Measurements from ENCODE around the gene NSD2. TPM values are rescaled to one million over a fixed set of nuclear protein-coding genes. Genes with fewer than 3 reads are reported as not detected.

Gene NSD2
- total RNA-seq, 1 experiment from 2014 or later: 136 TPM

- Mint-ChIP-seq H3K27ac (peak overlapping the region in 1 of 3 experiments; percentile 64; a peak in 1 of 7 replicates), H3K4me1 (peaks cover 13 to 17% of the 10 kb centered on the region in 2 experiments), H3K9me3 (no peaks in the 10 kb centered on the region), H3K27me3 (ENCODE audit: low read depth) (peaks cover 20% of the 10 kb centered on the region), H3K4me3 (peak overlapping the region; percentile 81 to 87), H3K36me3 (ENCODE audit: insufficient read depth in 1 of 3, low read depth in 3 of 3) (peaks cover 10 to 23% (median 16%) of the 10 kb centered on the region in 3 experiments; a peak in 5 of 7 replicates)
- no peak overlapping the region for H4K5ac ChIP-seq (ENCODE audit: insufficient read length, low read depth, low read length)
- no peak overlapping the region for H3K18ac ChIP-seq (ENCODE audit: insufficient read length, low read depth, low read length)
- no peak overlapping the region for H2BK20ac ChIP-seq (ENCODE audit: low read depth, low read length, poor library complexity, severe bottlenecking)
- WGBS (ENCODE audit: extremely low coverage, insufficient read length, low lambda C conversion rate): no CpG with 5 or more reads among the region's 23 CpGs
- H3K56ac ChIP-seq (ENCODE audit: insufficient read length, low read depth, low read length): no peak overlapping the region
- H2BK15ac ChIP-seq (ENCODE audit: low read depth, low read length): no peak overlapping the region
- H3K9me3 ChIP-seq (ENCODE audit: control insufficient read depth, low read depth, low read length): no peaks in the 10 kb centered on the region
- H4K20me1 ChIP-seq (ENCODE audit: control insufficient read depth, insufficient read depth, insufficient read length): no peaks in the 10 kb centered on the region
- peak overlapping the region; percentile 7 for H3K4me2 ChIP-seq (ENCODE audit: insufficient read depth, insufficient read length, low read length)
- H2BK12ac ChIP-seq (ENCODE audit: insufficient read length, low read depth, low read length): no peak overlapping the region
- no peaks in the 10 kb centered on the region for H3K4me1 ChIP-seq (ENCODE audit: insufficient read depth, low read length)
- H3K27ac ChIP-seq (ENCODE audit: insufficient read length, low read depth, low read length): no peak overlapping the region
- H3K9ac ChIP-seq (ENCODE audit: extremely low read depth, insufficient read length, low read length): no peak overlapping the region
- peaks cover 22% of the 10 kb centered on the region; the same call in 1 of the 2 replicates for H3K79me2 ChIP-seq (ENCODE audit: insufficient read depth, low read length)
- peak; percentile 67 for DNase-seq
- H3T11ph ChIP-seq (ENCODE audit: low read length): no peak overlapping the region
- H3K14ac ChIP-seq (ENCODE audit: insufficient read depth, low read length): no peak overlapping the region
- H2BK5ac ChIP-seq (ENCODE audit: insufficient read length, low read length): no peak overlapping the region
- no peak overlapping the region for H2BK120ac ChIP-seq (ENCODE audit: low read depth, low read length, poor library complexity, severe bottlenecking)
- peaks cover 10% of the 10 kb centered on the region for H3K79me1 ChIP-seq (ENCODE audit: insufficient read depth, low read depth, low read length, poor library complexity, severe bottlenecking)
- H2AFZ ChIP-seq (ENCODE audit: low read length): no peak overlapping the region
- no peak overlapping the region for H4K8ac ChIP-seq (replicated peaks; ENCODE audit: insufficient read length, low read depth, low read length)
- peaks cover 7% of the 10 kb centered on the region for H3K23me2 ChIP-seq (ENCODE audit: insufficient read length, low read depth, low read length, poor library complexity, severe bottlenecking)
- H3K4ac ChIP-seq (ENCODE audit: low read depth, low read length): no peak overlapping the region
- peak; percentile 47 for TF ChIP-seq CTCF (conservative IDR thresholded peaks at IDR 0.05)
- no peaks in the 10 kb centered on the region for H3K27me3 ChIP-seq (ENCODE audit: insufficient read depth, low read length)
- no peak overlapping the region for H4K91ac ChIP-seq (ENCODE audit: insufficient read length, low read depth, low read length)
- H3K23ac ChIP-seq (ENCODE audit: insufficient read length, low read depth, low read length): no peak overlapping the region
- H2AK5ac ChIP-seq (ENCODE audit: insufficient read length, low read length): no peak overlapping the region
These were observed 138.5 kb downstream of the NSD2 start for GRCh38 chr4:2009651-2010233.

Measured in H9 (cell line).